Measurements from ENCODE around the gene STAMBP.
"Not testable (repeated sequence)": the region's sequence is repeated elsewhere in the genome, so short reads cannot be mapped to it uniquely, and the experiment has no call there.

STAMBP gene

DNA sequence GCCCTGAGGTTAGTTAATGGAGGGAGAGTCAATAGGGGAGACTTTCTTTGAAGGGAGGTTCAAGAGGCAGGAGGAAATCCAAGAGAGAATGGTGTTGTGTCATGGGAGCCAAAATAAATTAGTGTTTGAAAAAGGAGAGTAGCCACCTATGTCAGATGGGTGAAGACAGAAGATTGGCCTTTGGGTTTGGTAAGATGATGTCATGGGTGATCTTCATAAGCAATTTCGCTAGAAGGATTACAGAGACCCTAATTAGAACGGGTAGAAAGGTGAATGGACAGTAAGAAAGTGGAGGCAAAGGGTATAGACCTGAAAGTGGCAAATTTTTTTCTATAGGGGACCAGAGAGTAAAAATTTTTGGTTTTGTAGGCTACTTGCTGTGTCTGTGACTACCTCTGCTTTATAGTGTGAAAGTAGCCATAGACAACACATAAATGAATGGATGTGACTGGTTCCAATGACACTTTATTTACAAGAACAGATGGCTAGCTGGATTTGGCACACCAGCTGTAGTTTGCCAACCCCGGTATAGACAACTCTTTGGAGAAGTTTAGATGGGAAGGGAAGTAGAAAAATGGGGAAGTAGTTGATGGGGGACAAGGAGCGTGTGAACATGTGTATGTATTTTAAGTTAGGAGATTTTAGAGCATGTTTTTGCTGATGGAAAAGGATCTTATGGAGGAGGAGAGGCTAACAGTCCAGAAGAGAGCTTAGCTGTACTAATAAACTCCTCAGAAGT is 9.3 kb downstream of the STAMBP start:
- no peak for DNase-seq

DNA sequence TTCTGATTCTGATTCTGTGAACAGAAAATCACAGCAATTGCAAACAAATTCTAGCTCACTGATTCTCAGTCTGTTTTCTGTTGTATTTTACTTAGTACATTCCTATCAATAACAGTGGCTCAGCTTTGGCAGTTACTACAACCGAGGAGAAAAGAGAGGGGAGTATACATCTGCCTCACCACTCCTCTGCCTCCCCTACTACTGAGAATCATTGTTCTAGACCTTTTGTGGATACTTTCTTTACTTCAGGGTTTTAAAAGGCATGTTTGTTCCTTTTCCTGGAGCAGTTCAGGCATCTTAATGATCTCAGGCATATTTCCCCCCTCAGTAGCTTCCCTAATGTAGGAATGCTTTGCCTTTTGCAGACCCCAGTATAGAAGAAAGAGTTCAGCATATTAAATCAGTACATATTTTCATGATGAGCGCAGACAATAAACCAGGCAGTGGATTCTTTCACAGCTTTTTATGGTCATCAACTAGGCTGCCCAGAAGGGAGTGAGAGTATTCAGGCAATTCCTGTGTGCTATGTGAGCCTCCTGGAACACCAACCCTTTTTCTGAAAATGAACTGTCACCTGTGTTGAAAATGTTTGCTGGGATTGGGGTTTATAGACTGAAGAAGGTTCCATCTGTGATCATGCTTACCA is 10.3 kb downstream of the STAMBP start:
- DNase-seq: no peak

DNA sequence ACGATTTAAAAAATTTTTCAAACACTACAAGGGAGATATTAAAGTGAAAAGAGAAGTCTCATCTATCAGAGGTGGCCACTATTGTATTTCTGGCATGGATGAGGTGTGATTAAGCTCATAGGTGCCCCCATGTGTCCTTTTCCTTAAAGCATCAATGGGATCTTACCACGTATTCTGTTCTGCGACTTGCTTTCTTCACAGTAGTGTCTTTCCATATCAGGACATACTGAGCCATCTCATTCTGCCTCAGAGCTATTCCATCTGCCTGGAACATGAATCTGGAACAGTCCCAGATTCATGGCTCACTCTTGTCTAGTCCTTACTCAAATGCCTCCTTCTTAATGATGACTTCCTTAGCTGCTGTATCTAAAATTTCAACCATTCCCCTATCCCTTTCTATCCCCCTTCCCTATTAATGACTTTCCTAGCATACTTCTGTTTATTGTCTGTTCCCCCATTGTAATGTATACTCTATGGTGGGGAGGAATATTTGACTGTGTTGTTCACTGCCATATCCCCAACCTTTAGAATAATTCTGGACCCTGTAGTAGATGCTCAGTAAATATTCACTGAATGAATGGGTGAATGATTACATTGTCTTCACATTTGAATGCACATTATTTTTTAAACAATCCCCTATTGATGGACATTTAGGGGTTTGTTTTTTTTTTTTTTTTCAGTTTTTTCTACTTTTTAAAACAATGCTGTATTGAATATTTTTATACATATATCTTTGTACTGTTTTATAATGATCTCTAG is 11.1 kb downstream of the STAMBP start:
- no peak for DNase-seq

GRCh38 chr2:73841912-73842738 is 13.4 kb downstream of the STAMBP start:
- no peak for DNase-seq

DNA sequence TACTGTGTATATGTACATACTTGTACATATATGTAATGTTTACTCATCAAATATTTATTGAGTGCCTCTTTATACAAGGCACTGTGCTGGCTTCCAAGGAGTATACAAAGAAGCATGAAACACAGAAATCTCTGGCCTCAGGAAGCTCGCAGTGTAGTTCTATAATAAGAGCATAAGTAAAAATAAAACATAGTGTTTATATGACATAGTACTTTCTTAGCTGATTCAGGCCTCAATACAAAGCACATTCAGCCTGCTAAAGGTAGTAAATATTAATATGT is 13.9 kb downstream of the STAMBP start:
- no peak for DNase-seq

DNA sequence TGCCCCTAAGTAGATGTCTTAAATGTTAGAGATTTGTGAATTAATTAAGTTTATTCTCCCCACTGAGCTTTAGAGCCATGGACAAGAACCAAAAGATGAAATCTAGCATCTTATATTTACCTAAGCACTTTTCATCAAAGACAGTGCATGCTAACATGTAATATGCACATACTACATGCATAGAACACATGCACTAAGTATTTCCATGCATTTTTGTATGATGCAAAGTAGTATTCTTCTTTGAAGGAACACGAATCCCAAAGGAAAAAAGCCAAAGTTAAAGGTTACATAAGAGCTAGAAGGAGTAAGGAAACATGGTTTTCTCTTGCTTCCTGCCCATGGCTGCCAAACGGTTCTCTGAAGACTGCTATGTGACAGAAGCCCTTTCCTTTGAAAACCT is 15.3 kb downstream of the STAMBP start:
- DNase-seq: no peak

DNA sequence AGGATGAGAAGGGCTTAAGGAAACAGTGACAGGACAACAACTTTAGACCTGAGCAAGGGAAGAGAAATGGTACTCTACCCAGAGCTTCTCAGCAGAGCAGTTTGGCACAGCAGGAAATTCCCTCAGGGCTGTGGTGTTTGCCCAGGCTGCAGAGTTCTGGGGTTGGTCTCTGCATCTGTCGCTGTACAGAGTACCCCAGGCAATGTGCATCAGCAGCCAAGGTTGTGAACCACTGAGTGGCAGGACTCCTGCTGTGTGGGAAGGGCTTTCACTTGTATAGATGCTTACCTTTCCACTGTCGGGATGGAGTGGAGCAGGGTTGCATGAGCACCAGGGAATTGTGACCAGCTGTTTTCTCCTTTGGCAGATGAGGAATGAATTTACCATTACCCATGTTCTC is 21.2 kb downstream of the STAMBP start:
- DNase-seq: peak; percentile 64

DNA sequence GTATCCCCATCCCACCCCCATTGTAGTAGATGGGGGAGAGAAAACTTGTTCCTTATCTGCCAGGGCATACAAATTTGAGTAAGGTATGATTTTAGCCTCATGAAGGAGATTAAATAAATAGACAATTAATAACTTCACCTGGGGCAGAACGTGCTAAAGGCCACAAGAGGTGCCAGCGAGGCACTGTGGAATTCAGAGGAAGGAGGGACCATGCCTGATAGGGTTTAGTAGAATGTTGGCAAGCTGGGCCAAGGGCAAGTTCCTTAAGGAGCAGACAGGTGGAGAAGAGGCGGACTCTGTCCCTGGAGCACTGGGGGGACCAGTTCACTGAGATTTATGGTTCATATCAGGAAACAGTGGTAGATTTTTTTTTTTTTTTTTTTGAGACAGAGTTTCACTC is 22.5 kb downstream of the STAMBP start:
- no peak for DNase-seq

- no peak for DNase-seq
Measured at GRCh38 chr2:73852020-73852419, 23.3 kb downstream of the STAMBP start.

DNA sequence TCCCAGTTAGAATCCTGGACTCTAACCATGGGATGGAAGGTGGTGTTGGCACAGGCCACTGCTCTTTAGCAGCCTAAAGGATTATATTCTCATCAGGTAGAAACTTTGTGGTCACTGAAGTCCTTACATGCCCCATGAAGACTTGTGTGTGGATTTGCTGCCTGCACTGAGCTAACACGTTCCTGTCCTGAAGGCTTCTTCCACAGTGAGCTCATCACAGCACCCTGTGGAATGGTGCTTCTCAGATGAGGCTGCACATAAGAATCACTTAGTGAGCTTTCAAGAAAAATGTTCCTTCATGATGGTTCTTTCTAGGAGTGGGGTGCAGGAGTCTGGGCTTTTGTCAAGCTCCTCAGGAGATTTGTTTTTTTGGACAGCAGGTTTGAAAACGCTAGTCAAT is 26.8 kb downstream of the STAMBP start:
- DNase-seq: no peak

- no peak for DNase-seq
Measured at GRCh38 chr2:73856214-73856613, 27.5 kb downstream of the STAMBP start.

DNA sequence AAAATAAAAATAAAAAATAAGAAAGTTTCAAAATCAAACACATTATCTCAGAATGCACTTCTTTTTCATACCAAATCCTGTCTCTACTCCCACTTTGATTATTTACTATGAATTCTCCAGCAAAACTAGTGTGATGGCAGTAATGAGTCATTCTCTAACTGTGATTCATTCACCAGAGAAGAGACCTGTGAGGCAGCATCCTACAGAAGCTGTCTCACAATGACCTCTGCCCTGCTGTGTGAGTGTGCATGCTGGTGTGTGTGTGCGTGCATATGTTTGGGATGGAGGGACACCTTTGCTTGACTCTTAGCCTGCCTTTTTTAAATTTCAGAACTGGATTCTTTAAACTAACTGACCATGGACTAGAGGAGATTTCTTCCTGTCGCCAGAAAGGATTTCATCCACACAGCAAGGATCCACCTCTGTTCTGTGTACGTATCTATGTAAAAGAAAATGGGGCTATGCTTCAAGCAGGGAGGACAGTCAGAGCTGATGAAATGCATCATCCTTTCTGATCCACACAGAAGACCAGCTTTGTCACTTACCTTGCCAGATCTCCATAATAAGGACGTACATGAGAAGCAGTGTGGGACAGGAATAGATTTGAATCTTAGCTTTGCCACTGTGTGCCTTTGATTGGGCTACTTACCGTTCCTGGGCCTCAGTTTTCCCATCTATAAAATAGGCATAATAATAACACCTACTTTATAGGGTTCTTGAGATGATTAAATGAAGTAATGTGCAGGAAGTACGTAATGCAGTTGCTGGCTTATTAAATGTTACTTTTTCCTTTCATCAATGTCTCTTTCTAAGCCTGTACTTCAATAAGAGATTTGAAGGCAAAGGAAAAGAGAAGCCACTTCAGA is 31.2 kb downstream of the STAMBP start:
- no peak for DNase-seq

- DNase-seq: no peak
Measured at GRCh38 chr2:73862987-73863386, 34.2 kb downstream of the STAMBP start.

GRCh38 chr2:73868204-73868978 is 39.6 kb downstream of the STAMBP start:
- DNase-seq: no peak

GRCh38 chr2:73870084-73870483 is 41.3 kb downstream of the STAMBP start:
- no peak for DNase-seq

DNA sequence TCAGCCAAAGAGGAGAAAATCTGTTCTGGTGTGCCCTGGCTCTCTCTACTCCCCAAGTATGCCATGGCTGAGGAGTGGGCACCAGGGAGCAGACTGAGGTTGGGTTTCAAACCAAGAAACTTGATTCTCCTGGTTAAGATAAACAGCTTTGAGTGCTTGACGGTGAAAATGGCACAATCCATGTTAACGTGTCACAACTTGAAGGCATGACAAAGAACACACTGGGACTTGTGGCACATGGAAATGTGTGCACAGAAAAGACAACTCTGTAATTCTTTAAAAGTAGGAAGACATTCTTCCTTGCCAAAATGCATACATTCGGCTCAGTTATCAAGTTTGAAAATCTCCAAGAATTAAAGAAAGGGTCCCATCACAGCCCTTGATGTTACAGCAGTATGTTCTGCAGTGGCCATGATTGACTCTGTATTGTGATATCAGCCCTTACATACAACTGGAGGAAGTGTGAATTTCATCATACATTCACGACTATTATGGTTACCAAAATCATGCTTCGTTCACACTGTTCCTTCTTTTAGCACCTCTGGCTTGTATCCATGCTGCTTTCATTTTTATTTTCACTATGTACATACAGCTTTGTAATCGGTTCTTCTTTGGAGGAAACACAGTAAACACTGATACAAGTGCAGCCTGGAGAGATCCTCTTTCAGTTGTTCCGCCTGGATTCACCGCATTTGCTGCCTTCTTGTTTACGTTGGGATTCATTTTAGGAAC is 48.5 kb downstream of the STAMBP start:
- no peak for DNase-seq

DNA sequence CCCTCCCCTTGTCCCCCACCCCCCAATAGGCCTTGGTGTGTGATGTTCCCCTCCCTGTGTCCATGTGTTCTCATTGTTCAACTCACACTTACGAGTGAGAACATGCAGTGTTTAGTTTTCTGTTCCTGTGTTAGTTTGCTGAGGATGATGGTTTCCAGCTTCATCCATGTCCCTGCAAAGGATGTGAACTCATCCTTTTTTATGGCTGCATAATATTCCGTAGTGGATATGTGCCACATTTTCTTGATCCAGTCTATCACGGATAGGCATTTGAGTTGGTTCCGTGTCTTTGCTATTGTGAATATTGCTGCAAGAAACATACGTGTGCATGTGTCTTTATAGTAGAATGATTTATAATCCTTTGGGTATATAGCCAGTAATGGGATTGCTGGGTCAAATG is 49.2 kb downstream of the STAMBP start:
- DNase-seq: not testable (repeated sequence)

- no peak for DNase-seq
Measured at GRCh38 chr2:73885406-73885805, 56.6 kb downstream of the STAMBP start.

- no peak for DNase-seq
Measured at GRCh38 chr2:73886357-73886756, 57.6 kb downstream of the STAMBP start.

GRCh38 chr2:73887596-73888353 is 59.0 kb downstream of the STAMBP start:
- DNase-seq: not testable (repeated sequence)
